GM19099 (cell line): ENCODE measurements around the gene PCDHGA1.
A peak's percentile ranks its signal among the peaks of the same experiment; 100 is the strongest.

Experiments used
- POLR2A ChIP-seq: IDR thresholded peaks from 3 replicates; pipeline ENCODE4 v1.6.1; 2011; ENCODE audit warnings: low read depth; ENCODE audit not compliant: insufficient read length; ENCODE audit errors: extremely low read depth

Gene PCDHGA1

GRCh38 chr5:141506381-141507155 is 176.3 kb downstream of the PCDHGA1 start:
- TF ChIP-seq POLR2A: no peak

- peak; percentile 35 for TF ChIP-seq POLR2A
Observed at GRCh38 chr5:141507387-141508091, 177.2 kb downstream of the PCDHGA1 start.

DNA sequence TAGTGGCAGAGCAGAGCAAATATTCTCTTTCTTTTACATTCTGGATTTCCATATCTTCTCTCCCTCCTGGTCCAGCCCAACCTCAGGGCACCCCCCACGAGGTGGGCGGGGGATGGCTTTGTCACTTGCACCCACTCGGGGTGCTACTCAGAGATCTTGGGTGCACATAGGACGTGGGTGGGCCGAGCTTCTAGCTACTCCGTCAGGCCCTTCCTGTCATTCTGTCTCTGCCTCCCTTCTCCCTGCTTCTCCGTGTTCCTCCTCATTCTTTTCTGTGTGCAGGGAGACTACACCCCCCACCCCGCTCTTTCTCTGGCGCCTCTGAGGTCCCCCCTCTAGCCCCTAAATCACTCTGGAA is 178.1 kb downstream of the PCDHGA1 start:
- no peak for TF ChIP-seq POLR2A

GRCh38 chr5:141508798-141509611 is 178.7 kb downstream of the PCDHGA1 start:
- no peak for TF ChIP-seq POLR2A

GRCh38 chr5:141510160-141510559 is 179.8 kb downstream of the PCDHGA1 start:
- no peak for TF ChIP-seq POLR2A

DNA sequence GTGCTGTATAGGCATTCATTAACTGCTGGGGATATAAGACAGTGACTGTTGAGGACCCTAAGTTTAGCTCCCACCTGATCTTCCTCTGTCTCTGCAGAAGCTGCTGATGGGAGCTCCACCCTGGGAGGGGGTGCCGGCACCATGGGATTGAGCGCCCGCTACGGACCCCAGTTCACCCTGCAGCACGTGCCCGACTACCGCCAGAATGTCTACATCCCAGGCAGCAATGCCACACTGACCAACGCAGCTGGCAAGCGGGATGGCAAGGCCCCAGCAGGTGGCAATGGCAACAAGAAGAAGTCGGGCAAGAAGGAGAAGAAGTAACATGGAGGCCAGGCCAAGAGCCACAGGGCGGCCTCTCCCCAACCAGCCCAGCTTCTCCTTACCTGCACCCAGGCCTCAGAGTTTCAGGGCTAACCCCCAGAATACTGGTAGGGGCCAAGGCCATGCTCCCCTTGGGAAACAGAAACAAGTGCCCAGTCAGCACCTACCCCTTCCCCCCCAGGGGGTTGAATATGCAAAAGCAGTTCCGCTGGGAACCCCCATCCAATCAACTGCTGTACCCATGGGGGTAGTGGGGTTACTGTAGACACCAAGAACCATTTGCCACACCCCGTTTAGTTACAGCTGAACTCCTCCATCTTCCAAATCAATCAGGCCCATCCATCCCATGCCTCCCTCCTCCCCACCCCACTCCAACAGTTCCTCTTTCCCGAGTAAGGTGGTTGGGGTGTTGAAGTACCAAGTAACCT is 180.7 kb downstream of the PCDHGA1 start:
- peak; percentile 74 for TF ChIP-seq POLR2A

GRCh38 chr5:141511771-141512325 is 181.5 kb downstream of the PCDHGA1 start:
- no peak for TF ChIP-seq POLR2A

DNA sequence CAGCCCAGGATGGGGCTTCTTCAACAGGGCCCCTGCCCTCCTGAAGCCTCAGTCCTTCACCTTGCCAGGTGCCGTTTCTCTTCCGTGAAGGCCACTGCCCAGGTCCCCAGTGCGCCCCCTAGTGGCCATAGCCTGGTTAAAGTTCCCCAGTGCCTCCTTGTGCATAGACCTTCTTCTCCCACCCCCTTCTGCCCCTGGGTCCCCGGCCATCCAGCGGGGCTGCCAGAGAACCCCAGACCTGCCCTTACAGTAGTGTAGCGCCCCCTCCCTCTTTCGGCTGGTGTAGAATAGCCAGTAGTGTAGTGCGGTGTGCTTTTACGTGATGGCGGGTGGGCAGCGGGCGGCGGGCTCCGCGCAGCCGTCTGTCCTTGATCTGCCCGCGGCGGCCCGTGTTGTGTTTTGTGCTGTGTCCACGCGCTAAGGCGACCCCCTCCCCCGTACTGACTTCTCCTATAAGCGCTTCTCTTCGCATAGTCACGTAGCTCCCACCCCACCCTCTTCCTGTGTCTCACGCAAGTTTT is 182.1 kb downstream of the PCDHGA1 start:
- no peak for TF ChIP-seq POLR2A

- no peak for TF ChIP-seq POLR2A
Observed at GRCh38 chr5:141512911-141513626, 182.8 kb downstream of the PCDHGA1 start.

DNA sequence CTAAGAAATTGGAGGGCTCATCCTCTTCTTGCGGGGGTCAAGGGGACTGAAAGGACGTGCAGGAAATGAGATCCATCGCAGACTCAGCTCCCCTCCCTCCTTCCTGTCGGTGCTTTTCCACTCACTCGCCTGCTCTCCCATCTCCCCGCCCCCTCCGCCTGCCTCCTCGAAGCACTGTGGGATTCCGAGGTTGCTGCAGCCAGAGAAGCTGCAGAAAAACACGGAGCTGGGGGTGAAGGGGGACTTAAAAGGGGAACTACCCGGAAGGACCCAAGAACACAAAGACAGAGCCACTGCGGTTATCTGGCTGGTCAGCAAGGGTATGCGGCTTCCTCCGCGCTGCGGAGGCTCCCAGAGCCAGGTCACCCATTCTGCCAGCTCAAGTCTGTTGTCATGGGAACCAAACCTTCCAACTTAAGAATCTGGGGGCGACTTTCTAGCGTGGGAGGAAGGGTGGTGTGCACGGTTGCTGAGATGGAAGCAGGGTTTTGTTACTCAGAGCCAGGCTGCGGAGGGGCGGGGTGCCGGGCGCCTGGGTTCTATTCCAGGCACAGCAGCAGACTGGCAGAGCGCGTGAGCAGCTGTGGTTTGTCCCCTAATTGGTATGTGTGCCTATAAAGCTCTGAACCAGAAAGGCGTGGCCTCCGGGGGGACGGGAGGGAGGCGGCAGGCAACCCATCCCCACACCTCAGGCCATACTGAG is 183.5 kb downstream of the PCDHGA1 start:
- TF ChIP-seq POLR2A: no peak

GRCh38 chr5:141514330-141515133 is 184.2 kb downstream of the PCDHGA1 start:
- TF ChIP-seq POLR2A: no peak

DNA sequence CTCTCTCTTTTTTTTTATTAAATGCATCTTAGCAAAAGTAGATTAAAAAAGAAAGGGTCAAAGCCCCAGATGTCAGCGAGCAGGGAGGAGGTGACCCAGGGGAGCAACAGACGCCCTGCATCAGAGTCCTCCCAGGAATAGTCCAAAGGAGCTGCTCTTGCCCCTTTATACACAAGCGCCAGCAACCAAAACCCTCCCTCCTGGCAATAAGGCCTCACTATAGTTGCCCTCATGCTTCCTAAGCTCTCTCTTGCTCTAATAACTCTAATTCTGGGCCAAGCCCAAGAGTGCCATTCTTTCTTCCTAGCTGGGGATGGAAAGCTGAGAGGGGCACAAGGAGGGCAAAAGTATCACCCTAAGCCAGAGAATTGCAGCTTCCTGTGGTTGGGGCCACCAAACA is 184.8 kb downstream of the PCDHGA1 start:
- TF ChIP-seq POLR2A: no peak

DNA sequence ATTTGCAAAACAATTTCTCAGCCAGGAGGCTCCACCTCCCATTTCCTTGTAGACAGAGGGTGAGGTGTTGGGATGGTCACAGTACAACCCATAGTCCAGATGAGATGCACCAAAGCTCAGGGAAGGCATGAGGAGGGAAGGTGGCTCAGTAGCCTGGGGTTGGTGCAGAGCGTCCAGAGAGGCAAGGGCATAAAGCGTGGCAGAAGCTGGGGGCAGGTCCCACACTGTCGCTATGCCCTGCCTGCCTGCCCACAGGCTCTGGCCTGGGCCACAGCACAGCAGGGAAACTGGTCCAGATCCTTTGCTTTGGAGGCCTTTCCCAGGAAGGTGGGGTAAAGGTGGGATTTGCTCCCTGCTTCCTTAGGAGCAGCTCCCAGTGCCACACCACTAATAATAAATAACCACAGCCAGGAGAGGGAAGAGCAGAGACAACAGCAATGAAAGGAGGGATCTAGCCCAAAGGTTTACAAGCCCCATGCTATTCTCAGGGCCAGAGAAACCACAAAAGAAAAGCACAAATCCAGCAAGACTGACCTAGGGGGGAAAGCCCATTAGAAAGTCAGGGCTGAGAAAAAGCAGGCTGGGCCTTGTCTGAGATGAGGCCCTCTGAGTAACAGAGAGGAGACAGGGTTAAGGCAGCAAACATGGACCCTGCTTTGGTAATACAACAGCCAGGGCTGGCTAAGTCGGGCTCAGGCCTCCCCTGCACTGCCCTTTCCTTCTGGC is 185.8 kb downstream of the PCDHGA1 start:
- TF ChIP-seq POLR2A: no peak
